ENCODE measurements around the gene ZSCAN5A. TPM values are rescaled to one million over a fixed set of nuclear protein-coding genes. Genes with fewer than 3 reads are reported as not detected.

The ZSCAN5A gene
- total and polyA plus RNA-seq, 9 of the 15 experiments (the other 6 are each of a cell fraction or from before 2014, with no cell fraction given), result 5.8 to 15.3 (median 11.8) TPM

- no peak for TF ChIP-seq TFE3 (CRISPR knock-in tag; IDR thresholded peaks at IDR 0.05)
- TF ChIP-seq ZNF316 (IDR thresholded peaks at IDR 0.05), result peak; percentile 70
Measured at GRCh38 chr19:56294549-56294948, 20.1 kb downstream of the ZSCAN5A start (continued).

GRCh38 chr19:56291867-56292266, 22.8 kb downstream of the ZSCAN5A start:
- DNase-seq (ENCODE audit: extremely low read depth in 1 of 4, low spot score in 3 of 4) (no peak), FAIRE-seq (no peak), ATAC-seq (no peak)
- Histone ChIP-seq H3K9me1 (ENCODE audit: control insufficient read depth, insufficient read depth, low read length) (no peaks in the 10 kb centered on the region), H3K27me3 (ENCODE audit: control insufficient read depth in 2 of 2, insufficient read depth in 2 of 2, low read length in 2 of 2) (no peaks in the 10 kb centered on the region), H3K4me2 (ENCODE audit: insufficient read depth, low read length) (no peak overlapping the region), H3K4me3 (no peak overlapping the region), H3K9me3 (replicated peaks; ENCODE audit: control insufficient read depth, insufficient read depth, low read depth, low read length) (no peaks in the 10 kb centered on the region), H3K4me1 (replicated peaks in 1 of 2; ENCODE audit: control insufficient read depth in 2 of 2, insufficient read depth in 2 of 2, low read length in 2 of 2) (no peaks in the 10 kb centered on the region), H3K36me3 (ENCODE audit: control insufficient read depth, insufficient read depth, low read length) (peaks cover 12% of the 10 kb centered on the region; the same call in 1 of the 3 replicates), H3K9ac (ENCODE audit: insufficient read depth in 1 of 2, low read depth in 2 of 2, low read length in 2 of 2) (no peak overlapping the region), H4K20me1 (replicated peaks; ENCODE audit: control insufficient read depth, insufficient read depth, low read length) (no peaks in the 10 kb centered on the region), H3K27ac (ENCODE audit: extremely low read depth, low read depth, low read length) (no peak overlapping the region), H2AFZ (ENCODE audit: low read depth, low read length) (no peak overlapping the region), H3K79me2 (ENCODE audit: control insufficient read depth, insufficient read depth, low read length) (no peaks in the 10 kb centered on the region)
- intact Hi-C loops (cut with micrococcal nuclease), result no loop called here
- ChIA-PET CTCF (ENCODE audit: low intra/inter-chr PET ratio) (no interaction called here), POLR2A (no interaction called here)
- in situ Hi-C loops (cut with MboI), result no loop called here
- 86% methylated on average over 6 of the region's 6 CpGs for WGBS (ENCODE audit: insufficient coverage, low coverage, missing lambda C conversion rate)
- no TSS peak for BruUV-seq (replicated peaks)
- no peak for TF ChIP-seq TGIF2 (CRISPR knock-in tag; IDR thresholded peaks at IDR 0.05)
- no peak for TF ChIP-seq KLF10 (CRISPR knock-in tag; IDR thresholded peaks at IDR 0.05)
- TF ChIP-seq BRCA1 (IDR thresholded peaks at IDR 0.05), result no peak
- TF ChIP-seq BRCA1 (CRISPR knock-in tag; IDR thresholded peaks at IDR 0.05), result no peak
- TF ChIP-seq FOS (IDR thresholded peaks at IDR 0.05; ENCODE audit: extremely low read depth, insufficient read length), result no peak
- TF ChIP-seq ZNF551 (CRISPR knock-in tag; IDR thresholded peaks at IDR 0.05), result no peak
- no peak for TF ChIP-seq MYNN (IDR thresholded peaks at IDR 0.05)
- no peak for TF ChIP-seq MYNN (CRISPR knock-in tag; IDR thresholded peaks at IDR 0.05)
- TF ChIP-seq HMBOX1 (IDR thresholded peaks at IDR 0.05), result no peak
- TF ChIP-seq DPF2 (IDR thresholded peaks at IDR 0.05), result no peak
- no peak for TF ChIP-seq ZZZ3 (IDR thresholded peaks at IDR 0.05)
- no peak for TF ChIP-seq JUN (IDR thresholded peaks at IDR 0.05; ENCODE audit: borderline replicate concordance, low read depth, low read length)
- no peak for TF ChIP-seq JUN (CRISPR knock-in tag; IDR thresholded peaks at IDR 0.05; ENCODE audit: borderline replicate concordance)

Data from K562 (cell line).